WTC11 (cell line): ENCODE results near the gene PSMG1. TPM values are rescaled to one million over a fixed set of nuclear protein-coding genes. Genes with fewer than 3 reads are reported as not detected.

ENCODE experiments used
- ATAC-seq: fragments of 200-7000 bp; cut with Tn5 transposase; 2 replicates; pipeline ENCODE4 v1.10.0; 2021; ENCODE audit warnings: mild to moderate bottlenecking, moderate library complexity
- CTCF ChIA-PET: fragments of 300-600 bp; sonication (Branson Sonifier 250); formaldehyde crosslinking; loops from one replicate; lab custom pipeline; 2021; ENCODE audit warnings: antibody characterized with exemption; lab: Charles Lee
- POLR2A ChIA-PET: fragments of 350-600 bp; sonication (Branson Sonifier 250); formaldehyde crosslinking; loops from one replicate; lab custom pipeline; 2021; ENCODE audit warnings: antibody characterized with exemption; lab: Charles Lee
- DNase-seq: peaks from one replicate; pipeline ENCODE4 v3.0.0; 2021; ENCODE audit warnings: low spot score
- H3K27ac Mint-ChIP-seq: 2 replicates; pipeline ENCODE4 v1.8.0; 2021; ENCODE audit warnings: mixed read lengths
- H3K27me3 Mint-ChIP-seq: 2 replicates; pipeline ENCODE4 v1.8.0; 2021; ENCODE audit warnings: low read depth, mild to moderate bottlenecking, moderate library complexity, mixed read lengths
- H3K36me3 Mint-ChIP-seq: 2 replicates; pipeline ENCODE4 v1.8.0; 2021; ENCODE audit warnings: mixed read lengths
- H3K4me1 Mint-ChIP-seq: 2 replicates; pipeline ENCODE4 v1.8.0; 2022; ENCODE audit warnings: mixed read lengths
- H3K4me3 Mint-ChIP-seq: 2 replicates; pipeline ENCODE4 v1.8.0; 2021; ENCODE audit warnings: mild to moderate bottlenecking, moderate library complexity, mixed read lengths
- H3K9me3 Mint-ChIP-seq: 2 replicates; pipeline ENCODE4 v1.8.0; 2021; ENCODE audit warnings: mixed read lengths
- FOXK1 ChIP-seq: sonication (generic); formaldehyde crosslinking; IDR thresholded peaks from 2 replicates; pipeline ENCODE4 v1.8.0; 2022; ENCODE audit warnings: mild to moderate bottlenecking, moderate library complexity, missing genetic modification reagents
- MXD4 ChIP-seq: fragments of 250-450 bp; sonication (Bioruptor Pico); IDR thresholded peaks from 2 replicates; pipeline ENCODE4 v1.8.0; 2021; ENCODE audit warnings: mild to moderate bottlenecking, moderate library complexity, borderline replicate concordance
- NFE2L1 ChIP-seq: sonication (generic); formaldehyde crosslinking; IDR thresholded peaks from 2 replicates; pipeline ENCODE4 v1.8.1; 2023; ENCODE audit warnings: missing genetic modification reagents
- NR1H2 ChIP-seq: sonication (generic); formaldehyde crosslinking; IDR thresholded peaks from 2 replicates; pipeline ENCODE4 v1.9.0; 2021; ENCODE audit warnings: mild to moderate bottlenecking, moderate library complexity, missing genetic modification reagents
- RORB ChIP-seq: fragments of 250-450 bp; sonication (Bioruptor Pico); IDR thresholded peaks from 2 replicates; pipeline ENCODE4 v1.9.0; 2021; ENCODE audit warnings: mild to moderate bottlenecking
- ZNF263 ChIP-seq: sonication (generic); formaldehyde crosslinking; IDR thresholded peaks from 2 replicates; pipeline ENCODE4 v1.8.1; 2022; ENCODE audit warnings: low read depth, mild to moderate bottlenecking, moderate library complexity, missing genetic modification reagents
- ZNF396 ChIP-seq: fragments of 250-450 bp; sonication (Bioruptor Pico); IDR thresholded peaks from 2 replicates; pipeline ENCODE4 v1.8.0; 2021; ENCODE audit warnings: mild to moderate bottlenecking, moderate library complexity, borderline replicate concordance
- ZNF416 ChIP-seq: fragments of 250-450 bp; sonication (Bioruptor Pico); IDR thresholded peaks from 2 replicates; pipeline ENCODE4 v1.9.0; 2021; ENCODE audit warnings: mild to moderate bottlenecking, inconsistent platforms
- total RNA-seq: library from RNA; stranded (reverse); gene quantifications from 3 replicates; pipeline ENCODE4 v1.2.3, GENCODE V29; 2021
- TF ChIP-seq, protein P1 (sequence below): sonication (generic); formaldehyde crosslinking; IDR thresholded peaks from 2 replicates; pipeline ENCODE4 v1.8.1; 2023; ENCODE audit warnings: mild to moderate bottlenecking, missing genetic modification reagents, moderate library complexity
- TF ChIP-seq, protein P2 (sequence below): sonication (generic); formaldehyde crosslinking; IDR thresholded peaks from 2 replicates; pipeline ENCODE4 v1.8.1; 2022; ENCODE audit warnings: missing genetic modification reagents, borderline replicate concordance
- TF ChIP-seq, protein P3 (sequence below): sonication (generic); formaldehyde crosslinking; IDR thresholded peaks from 2 replicates; pipeline ENCODE4 v1.8.1; 2022; ENCODE audit warnings: mild to moderate bottlenecking, missing genetic modification reagents, moderate library complexity, borderline replicate concordance
- TF ChIP-seq, protein P4 (sequence below): sonication (generic); formaldehyde crosslinking; conservative IDR thresholded peaks from 2 replicates; pipeline ENCODE4 v1.8.1; 2022; ENCODE audit warnings: mild to moderate bottlenecking, missing genetic modification reagents
- TF ChIP-seq, protein P5 (sequence below): sonication (generic); formaldehyde crosslinking; IDR thresholded peaks from 2 replicates; pipeline ENCODE4 v1.8.1; 2023; ENCODE audit warnings: mild to moderate bottlenecking, missing genetic modification reagents, borderline replicate concordance
- TF ChIP-seq, protein P6 (sequence below): fragments of 250-450 bp; sonication (Bioruptor Pico); IDR thresholded peaks from 2 replicates; pipeline ENCODE4 v1.9.0; 2021; ENCODE audit warnings: mild to moderate bottlenecking, borderline replicate concordance
- TF ChIP-seq, protein P7 (sequence below): sonication (generic); formaldehyde crosslinking; IDR thresholded peaks from 2 replicates; pipeline ENCODE4 v1.8.0; 2023; ENCODE audit warnings: missing genetic modification reagents, mild to moderate bottlenecking, borderline replicate concordance

The PSMG1 gene
- total RNA-seq, 1 experiment from 2014 or later, result 70.4 TPM

DNA sequence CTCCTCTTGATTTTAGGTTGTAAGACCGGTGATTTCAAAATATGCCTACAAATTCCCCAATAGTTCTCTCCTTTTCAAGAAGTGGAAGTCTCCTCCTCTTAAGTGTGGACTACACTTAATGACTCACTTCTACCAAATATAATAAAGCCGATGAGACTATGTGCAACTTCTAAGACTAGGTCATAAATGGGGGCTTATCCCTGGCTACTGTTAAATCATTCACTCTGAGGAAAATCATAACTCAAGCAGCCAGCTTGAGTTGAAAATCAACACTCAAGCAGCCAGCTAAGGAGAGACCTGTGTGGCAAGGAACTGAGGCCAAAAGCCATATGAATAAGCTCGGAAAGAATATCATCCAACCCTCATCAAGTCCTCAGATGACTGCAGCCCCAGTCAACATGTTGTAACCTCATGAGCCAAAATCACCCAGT lies 49.6 kb upstream of the PSMG1 start:
- TF ChIP-seq NR1H2 (no peak), ZNF396 (CRISPR knock-in tag) (no peak), NFE2L1 (CRISPR knock-in tag) (no peak), ZNF263 (CRISPR knock-in tag) (no peak), MXD4 (CRISPR knock-in tag) (no peak), RORB (no peak), FOXK1 (CRISPR knock-in tag) (no peak)
- TF ChIP-seq, protein P1, sequence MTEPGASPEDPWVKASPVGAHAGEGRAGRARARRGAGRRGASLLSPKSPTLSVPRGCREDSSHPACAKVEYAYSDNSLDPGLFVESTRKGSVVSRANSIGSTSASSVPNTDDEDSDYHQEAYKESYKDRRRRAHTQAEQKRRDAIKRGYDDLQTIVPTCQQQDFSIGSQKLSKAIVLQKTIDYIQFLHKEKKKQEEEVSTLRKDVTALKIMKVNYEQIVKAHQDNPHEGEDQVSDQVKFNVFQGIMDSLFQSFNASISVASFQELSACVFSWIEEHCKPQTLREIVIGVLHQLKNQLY (CRISPR knock-in tag), result no peak
- TF ChIP-seq, protein P2, sequence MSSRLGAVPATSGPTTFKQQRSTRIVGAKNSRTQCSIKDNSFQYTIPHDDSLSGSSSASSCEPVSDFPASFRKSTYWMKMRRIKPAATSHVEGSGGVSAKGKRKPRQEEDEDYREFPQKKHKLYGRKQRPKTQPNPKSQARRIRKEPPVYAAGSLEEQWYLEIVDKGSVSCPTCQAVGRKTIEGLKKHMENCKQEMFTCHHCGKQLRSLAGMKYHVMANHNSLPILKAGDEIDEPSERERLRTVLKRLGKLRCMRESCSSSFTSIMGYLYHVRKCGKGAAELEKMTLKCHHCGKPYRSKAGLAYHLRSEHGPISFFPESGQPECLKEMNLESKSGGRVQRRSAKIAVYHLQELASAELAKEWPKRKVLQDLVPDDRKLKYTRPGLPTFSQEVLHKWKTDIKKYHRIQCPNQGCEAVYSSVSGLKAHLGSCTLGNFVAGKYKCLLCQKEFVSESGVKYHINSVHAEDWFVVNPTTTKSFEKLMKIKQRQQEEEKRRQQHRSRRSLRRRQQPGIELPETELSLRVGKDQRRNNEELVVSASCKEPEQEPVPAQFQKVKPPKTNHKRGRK (CRISPR knock-in tag), result no peak
- TF ChIP-seq, protein P3, sequence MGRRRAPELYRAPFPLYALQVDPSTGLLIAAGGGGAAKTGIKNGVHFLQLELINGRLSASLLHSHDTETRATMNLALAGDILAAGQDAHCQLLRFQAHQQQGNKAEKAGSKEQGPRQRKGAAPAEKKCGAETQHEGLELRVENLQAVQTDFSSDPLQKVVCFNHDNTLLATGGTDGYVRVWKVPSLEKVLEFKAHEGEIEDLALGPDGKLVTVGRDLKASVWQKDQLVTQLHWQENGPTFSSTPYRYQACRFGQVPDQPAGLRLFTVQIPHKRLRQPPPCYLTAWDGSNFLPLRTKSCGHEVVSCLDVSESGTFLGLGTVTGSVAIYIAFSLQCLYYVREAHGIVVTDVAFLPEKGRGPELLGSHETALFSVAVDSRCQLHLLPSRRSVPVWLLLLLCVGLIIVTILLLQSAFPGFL (CRISPR knock-in tag), result no peak
- TF ChIP-seq, protein P4, sequence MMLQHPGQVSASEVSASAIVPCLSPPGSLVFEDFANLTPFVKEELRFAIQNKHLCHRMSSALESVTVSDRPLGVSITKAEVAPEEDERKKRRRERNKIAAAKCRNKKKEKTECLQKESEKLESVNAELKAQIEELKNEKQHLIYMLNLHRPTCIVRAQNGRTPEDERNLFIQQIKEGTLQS (CRISPR knock-in tag), result no peak
- TF ChIP-seq, protein P5, sequence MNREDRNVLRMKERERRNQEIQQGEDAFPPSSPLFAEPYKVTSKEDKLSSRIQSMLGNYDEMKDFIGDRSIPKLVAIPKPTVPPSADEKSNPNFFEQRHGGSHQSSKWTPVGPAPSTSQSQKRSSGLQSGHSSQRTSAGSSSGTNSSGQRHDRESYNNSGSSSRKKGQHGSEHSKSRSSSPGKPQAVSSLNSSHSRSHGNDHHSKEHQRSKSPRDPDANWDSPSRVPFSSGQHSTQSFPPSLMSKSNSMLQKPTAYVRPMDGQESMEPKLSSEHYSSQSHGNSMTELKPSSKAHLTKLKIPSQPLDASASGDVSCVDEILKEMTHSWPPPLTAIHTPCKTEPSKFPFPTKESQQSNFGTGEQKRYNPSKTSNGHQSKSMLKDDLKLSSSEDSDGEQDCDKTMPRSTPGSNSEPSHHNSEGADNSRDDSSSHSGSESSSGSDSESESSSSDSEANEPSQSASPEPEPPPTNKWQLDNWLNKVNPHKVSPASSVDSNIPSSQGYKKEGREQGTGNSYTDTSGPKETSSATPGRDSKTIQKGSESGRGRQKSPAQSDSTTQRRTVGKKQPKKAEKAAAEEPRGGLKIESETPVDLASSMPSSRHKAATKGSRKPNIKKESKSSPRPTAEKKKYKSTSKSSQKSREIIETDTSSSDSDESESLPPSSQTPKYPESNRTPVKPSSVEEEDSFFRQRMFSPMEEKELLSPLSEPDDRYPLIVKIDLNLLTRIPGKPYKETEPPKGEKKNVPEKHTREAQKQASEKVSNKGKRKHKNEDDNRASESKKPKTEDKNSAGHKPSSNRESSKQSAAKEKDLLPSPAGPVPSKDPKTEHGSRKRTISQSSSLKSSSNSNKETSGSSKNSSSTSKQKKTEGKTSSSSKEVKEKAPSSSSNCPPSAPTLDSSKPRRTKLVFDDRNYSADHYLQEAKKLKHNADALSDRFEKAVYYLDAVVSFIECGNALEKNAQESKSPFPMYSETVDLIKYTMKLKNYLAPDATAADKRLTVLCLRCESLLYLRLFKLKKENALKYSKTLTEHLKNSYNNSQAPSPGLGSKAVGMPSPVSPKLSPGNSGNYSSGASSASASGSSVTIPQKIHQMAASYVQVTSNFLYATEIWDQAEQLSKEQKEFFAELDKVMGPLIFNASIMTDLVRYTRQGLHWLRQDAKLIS (CRISPR knock-in tag), result no peak
- CTCF ChIA-PET, result no interaction called here
- POLR2A ChIA-PET, result no interaction called here
- no peaks in the 10 kb centered on the region for H3K4me1 Mint-ChIP-seq
- H3K27me3 Mint-ChIP-seq, result no peaks in the 10 kb centered on the region
- H3K27ac Mint-ChIP-seq, result no peak overlapping the region; the same call in 1 of the 2 replicates
- no peak for DNase-seq
- peaks cover 62% of the 10 kb centered on the region for H3K36me3 Mint-ChIP-seq
- H3K9me3 Mint-ChIP-seq, result no peaks in the 10 kb centered on the region
- no peak overlapping the region for H3K4me3 Mint-ChIP-seq
- ATAC-seq, result no peak

DNA sequence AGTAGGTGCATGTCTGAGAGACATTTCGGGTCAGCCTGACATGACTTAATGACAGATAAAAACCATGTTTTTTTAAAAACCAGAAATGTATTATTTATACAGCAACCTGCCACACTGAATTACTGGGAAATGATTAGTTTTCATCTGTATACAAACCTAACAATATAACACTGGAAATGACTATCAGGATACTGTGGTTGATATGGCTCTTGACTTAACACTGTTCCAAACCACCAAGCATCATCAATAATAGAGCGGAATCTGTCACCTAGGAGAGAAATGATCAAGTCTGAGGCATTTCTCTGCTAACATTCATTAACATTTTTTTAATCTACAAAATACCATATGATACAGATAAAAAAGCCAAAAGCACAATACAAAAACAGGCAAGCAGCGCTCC lies 41.7 kb upstream of the PSMG1 start:
- no peak for ATAC-seq
- TF ChIP-seq, protein P6, sequence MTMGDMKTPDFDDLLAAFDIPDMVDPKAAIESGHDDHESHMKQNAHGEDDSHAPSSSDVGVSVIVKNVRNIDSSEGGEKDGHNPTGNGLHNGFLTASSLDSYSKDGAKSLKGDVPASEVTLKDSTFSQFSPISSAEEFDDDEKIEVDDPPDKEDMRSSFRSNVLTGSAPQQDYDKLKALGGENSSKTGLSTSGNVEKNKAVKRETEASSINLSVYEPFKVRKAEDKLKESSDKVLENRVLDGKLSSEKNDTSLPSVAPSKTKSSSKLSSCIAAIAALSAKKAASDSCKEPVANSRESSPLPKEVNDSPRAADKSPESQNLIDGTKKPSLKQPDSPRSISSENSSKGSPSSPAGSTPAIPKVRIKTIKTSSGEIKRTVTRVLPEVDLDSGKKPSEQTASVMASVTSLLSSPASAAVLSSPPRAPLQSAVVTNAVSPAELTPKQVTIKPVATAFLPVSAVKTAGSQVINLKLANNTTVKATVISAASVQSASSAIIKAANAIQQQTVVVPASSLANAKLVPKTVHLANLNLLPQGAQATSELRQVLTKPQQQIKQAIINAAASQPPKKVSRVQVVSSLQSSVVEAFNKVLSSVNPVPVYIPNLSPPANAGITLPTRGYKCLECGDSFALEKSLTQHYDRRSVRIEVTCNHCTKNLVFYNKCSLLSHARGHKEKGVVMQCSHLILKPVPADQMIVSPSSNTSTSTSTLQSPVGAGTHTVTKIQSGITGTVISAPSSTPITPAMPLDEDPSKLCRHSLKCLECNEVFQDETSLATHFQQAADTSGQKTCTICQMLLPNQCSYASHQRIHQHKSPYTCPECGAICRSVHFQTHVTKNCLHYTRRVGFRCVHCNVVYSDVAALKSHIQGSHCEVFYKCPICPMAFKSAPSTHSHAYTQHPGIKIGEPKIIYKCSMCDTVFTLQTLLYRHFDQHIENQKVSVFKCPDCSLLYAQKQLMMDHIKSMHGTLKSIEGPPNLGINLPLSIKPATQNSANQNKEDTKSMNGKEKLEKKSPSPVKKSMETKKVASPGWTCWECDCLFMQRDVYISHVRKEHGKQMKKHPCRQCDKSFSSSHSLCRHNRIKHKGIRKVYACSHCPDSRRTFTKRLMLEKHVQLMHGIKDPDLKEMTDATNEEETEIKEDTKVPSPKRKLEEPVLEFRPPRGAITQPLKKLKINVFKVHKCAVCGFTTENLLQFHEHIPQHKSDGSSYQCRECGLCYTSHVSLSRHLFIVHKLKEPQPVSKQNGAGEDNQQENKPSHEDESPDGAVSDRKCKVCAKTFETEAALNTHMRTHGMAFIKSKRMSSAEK (CRISPR knock-in tag), result no peak
- no peak for TF ChIP-seq ZNF416 (CRISPR knock-in tag)
- TF ChIP-seq, protein P7, sequence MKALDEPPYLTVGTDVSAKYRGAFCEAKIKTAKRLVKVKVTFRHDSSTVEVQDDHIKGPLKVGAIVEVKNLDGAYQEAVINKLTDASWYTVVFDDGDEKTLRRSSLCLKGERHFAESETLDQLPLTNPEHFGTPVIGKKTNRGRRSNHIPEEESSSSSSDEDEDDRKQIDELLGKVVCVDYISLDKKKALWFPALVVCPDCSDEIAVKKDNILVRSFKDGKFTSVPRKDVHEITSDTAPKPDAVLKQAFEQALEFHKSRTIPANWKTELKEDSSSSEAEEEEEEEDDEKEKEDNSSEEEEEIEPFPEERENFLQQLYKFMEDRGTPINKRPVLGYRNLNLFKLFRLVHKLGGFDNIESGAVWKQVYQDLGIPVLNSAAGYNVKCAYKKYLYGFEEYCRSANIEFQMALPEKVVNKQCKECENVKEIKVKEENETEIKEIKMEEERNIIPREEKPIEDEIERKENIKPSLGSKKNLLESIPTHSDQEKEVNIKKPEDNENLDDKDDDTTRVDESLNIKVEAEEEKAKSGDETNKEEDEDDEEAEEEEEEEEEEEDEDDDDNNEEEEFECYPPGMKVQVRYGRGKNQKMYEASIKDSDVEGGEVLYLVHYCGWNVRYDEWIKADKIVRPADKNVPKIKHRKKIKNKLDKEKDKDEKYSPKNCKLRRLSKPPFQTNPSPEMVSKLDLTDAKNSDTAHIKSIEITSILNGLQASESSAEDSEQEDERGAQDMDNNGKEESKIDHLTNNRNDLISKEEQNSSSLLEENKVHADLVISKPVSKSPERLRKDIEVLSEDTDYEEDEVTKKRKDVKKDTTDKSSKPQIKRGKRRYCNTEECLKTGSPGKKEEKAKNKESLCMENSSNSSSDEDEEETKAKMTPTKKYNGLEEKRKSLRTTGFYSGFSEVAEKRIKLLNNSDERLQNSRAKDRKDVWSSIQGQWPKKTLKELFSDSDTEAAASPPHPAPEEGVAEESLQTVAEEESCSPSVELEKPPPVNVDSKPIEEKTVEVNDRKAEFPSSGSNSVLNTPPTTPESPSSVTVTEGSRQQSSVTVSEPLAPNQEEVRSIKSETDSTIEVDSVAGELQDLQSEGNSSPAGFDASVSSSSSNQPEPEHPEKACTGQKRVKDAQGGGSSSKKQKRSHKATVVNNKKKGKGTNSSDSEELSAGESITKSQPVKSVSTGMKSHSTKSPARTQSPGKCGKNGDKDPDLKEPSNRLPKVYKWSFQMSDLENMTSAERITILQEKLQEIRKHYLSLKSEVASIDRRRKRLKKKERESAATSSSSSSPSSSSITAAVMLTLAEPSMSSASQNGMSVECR (CRISPR knock-in tag), result no peak
- H3K9me3 Mint-ChIP-seq, result no peaks in the 10 kb centered on the region
- CTCF ChIA-PET, result no interaction called here
- H3K27me3 Mint-ChIP-seq, result no peaks in the 10 kb centered on the region
- no peak overlapping the region for H3K27ac Mint-ChIP-seq
- POLR2A ChIA-PET, result no interaction called here
- no peaks in the 10 kb centered on the region for H3K4me1 Mint-ChIP-seq
- DNase-seq, result no peak
- peaks cover 43% of the 10 kb centered on the region for H3K36me3 Mint-ChIP-seq
- no peak overlapping the region for H3K4me3 Mint-ChIP-seq
